ENCODE results near the gene MKNK2. TPM values are rescaled to one million over a fixed set of nuclear protein-coding genes. Genes with fewer than 3 reads are reported as not detected.

The MKNK2 gene
- total and polyA plus RNA-seq, 2 of the 13 experiments (the other 11 are each of a cell fraction or from before 2014, with no cell fraction given), result 44.9 to 112 TPM

GRCh38 chr19:2041683-2042484 lies 9.2 kb downstream of the MKNK2 start:
- ChIA-PET POLR2A (interaction anchor here (1.2 to 1.5 kb wide), 2 partner anchors 10 to 18 kb away, joined by 4 to 5 read pairs; no protein-coding TSS in a partner anchor), CTCF (ENCODE audit: low intra/inter-chr PET ratio, low total read pairs) (no interaction called here)
- TF ChIP-seq NFYB (CRISPR knock-in tag; IDR thresholded peaks at IDR 0.05) (peak; percentile 47), RFX5 (IDR thresholded peaks at IDR 0.05; ENCODE audit: low read depth, low read length) (peak; percentile 95), ZNF281 (CRISPR knock-in tag; IDR thresholded peaks at IDR 0.05; ENCODE audit: borderline replicate concordance) (peak; percentile 44; the same call in 1 of the 2 replicates), MAZ (IDR thresholded peaks at IDR 0.05; ENCODE audit: borderline replicate concordance, low read depth, low read length) (0 out of 2 replicates have a peak, but pooled peaks have one; percentile 25), MAZ (CRISPR knock-in tag; IDR thresholded peaks at IDR 0.05; ENCODE audit: low read depth) (no peak), ZBTB33 (CRISPR knock-in tag; IDR thresholded peaks at IDR 0.05) (peak; percentile 91), PATZ1 (CRISPR knock-in tag; IDR thresholded peaks at IDR 0.05) (peak; percentile 26; the same call in 1 of the 2 replicates), MNT (IDR thresholded peaks at IDR 0.05) (no peak), ZNF740 (CRISPR knock-in tag; IDR thresholded peaks at IDR 0.05) (no peak), RFXAP (CRISPR knock-in tag; IDR thresholded peaks at IDR 0.05; ENCODE audit: borderline replicate concordance) (peak; percentile 90), CHD4 (IDR thresholded peaks at IDR 0.05; ENCODE audit: borderline replicate concordance, low read length) (no peak), MYC (CRISPR knock-in tag; IDR thresholded peaks at IDR 0.05; ENCODE audit: borderline replicate concordance) (no peak), CEBPB (IDR thresholded peaks at IDR 0.05; ENCODE audit: borderline replicate concordance, low read depth, low read length) (0 out of 2 replicates have a peak, but pooled peaks have one; percentile 29)

More at GRCh38 chr19:2041683-2042484, 9.2 kb downstream of the MKNK2 start:
- DNase-seq (ENCODE audit: low spot score) (no peak), ATAC-seq (no peak), FAIRE-seq (no peak)
- WGBS (ENCODE audit: low lambda C conversion rate), result 97% methylated on average over 34 of the region's 77 CpGs
- Histone ChIP-seq H3K9ac (ENCODE audit: insufficient read depth, low read depth, low read length) (no peak overlapping the region), H4K20me1 (ENCODE audit: insufficient read depth, low read length) (peaks cover 11% of the 10 kb centered on the region; the same call in 1 of the 2 replicates), H3K27ac (ENCODE audit: extremely low read length, insufficient read depth, low read length) (no peak overlapping the region), H3K79me2 (ENCODE audit: insufficient read depth, low read length) (peaks cover 3% of the 10 kb centered on the region), H2AFZ (ENCODE audit: low read length) (no peak overlapping the region), H3K4me2 (ENCODE audit: low read depth, low read length) (no peak overlapping the region), H3K27me3 (ENCODE audit: control insufficient read depth in 1 of 2, insufficient read depth in 2 of 2, low read length in 2 of 2) (no peaks in the 10 kb centered on the region), H3K4me3 (replicated peaks in 1 of 3; ENCODE audit: insufficient read depth in 1 of 3, low read depth in 2 of 3, low read length in 3 of 3) (no peak overlapping the region), H3K9me3 (ENCODE audit: low read length) (no peaks in the 10 kb centered on the region), H3K36me3 (replicated peaks in 1 of 2; ENCODE audit: control insufficient read depth in 1 of 2, insufficient read depth in 2 of 2, low read length in 2 of 2) (peaks cover 21 to 57% of the 10 kb centered on the region in 2 experiments), H3K4me1 (ENCODE audit: insufficient read depth, low read length) (peaks cover 2% of the 10 kb centered on the region)
- BruUV-seq (replicated peaks), result no TSS peak
- intact Hi-C loops (cut with micrococcal nuclease; ENCODE audit: unreplicated experiment), result no loop called here
- in situ Hi-C loops (cut with HindIII; ENCODE audit: extremely low pct_ligation_motif_present, low pct_unique_long_range_greater_than_20kb), result no loop called here

Data from HepG2 (cell line).